GM21360 (cell line): ENCODE measurements around the gene KPNA2.
"Not testable (repeated sequence)": the region's sequence is repeated elsewhere in the genome, so short reads cannot be mapped to it uniquely, and the experiment has no call there.

Experiments used
- ATAC-seq: cut with Tn5 transposase; IDR thresholded peaks from one replicate; pipeline ENCODE4 v1.9.1; 2021; ENCODE audit warnings: mild to moderate bottlenecking, moderate library complexity; ENCODE audit not compliant: unreplicated experiment

KPNA2 gene

GRCh38 chr17:68054296-68054900, 18.9 kb downstream of the KPNA2 start:
- ATAC-seq = no peak

GRCh38 chr17:68057531-68057952, 22.0 kb downstream of the KPNA2 start:
- ATAC-seq = no peak

GRCh38 chr17:68060336-68060735, 24.8 kb downstream of the KPNA2 start:
- no peak for ATAC-seq

GRCh38 chr17:68061512-68062313, 26.2 kb downstream of the KPNA2 start:
- peak; percentile 49 for ATAC-seq

- ATAC-seq = not testable (repeated sequence)
These were observed 29.8 kb downstream of the KPNA2 start for GRCh38 chr17:68065366-68065765.

- ATAC-seq = not testable (repeated sequence)
These were observed 33.0 kb downstream of the KPNA2 start for GRCh38 chr17:68068512-68068911.

GRCh38 chr17:68070582-68071444, 35.3 kb downstream of the KPNA2 start:
- ATAC-seq = not testable (repeated sequence)

- no peak for ATAC-seq
These were observed 38.7 kb downstream of the KPNA2 start for GRCh38 chr17:68074279-68074678.

GRCh38 chr17:68075953-68076607, 40.5 kb downstream of the KPNA2 start:
- not testable (repeated sequence) for ATAC-seq

- ATAC-seq = not testable (repeated sequence)
These were observed 42.0 kb downstream of the KPNA2 start for GRCh38 chr17:68077498-68077897.

- no peak for ATAC-seq
These were observed 45.0 kb downstream of the KPNA2 start for GRCh38 chr17:68080411-68081150.

GRCh38 chr17:68081305-68082265, 46.0 kb downstream of the KPNA2 start:
- ATAC-seq = not testable (repeated sequence)

GRCh38 chr17:68085771-68086381, 50.3 kb downstream of the KPNA2 start:
- no peak for ATAC-seq

GRCh38 chr17:68086666-68087065, 51.1 kb downstream of the KPNA2 start:
- not testable (repeated sequence) for ATAC-seq

GRCh38 chr17:68087131-68087623, 51.6 kb downstream of the KPNA2 start:
- peak; percentile 46 for ATAC-seq

- no peak for ATAC-seq
These were observed 52.3 kb downstream of the KPNA2 start for GRCh38 chr17:68087851-68088250.

- no peak for ATAC-seq
These were observed 54.3 kb downstream of the KPNA2 start for GRCh38 chr17:68089881-68090280.

GRCh38 chr17:68094481-68095078, 59.0 kb downstream of the KPNA2 start:
- no peak for ATAC-seq
